Gastroesophageal sphincter (tissue), 4 donors: Measurements from ENCODE around the gene PREPL. TPM values are rescaled to one million over a fixed set of nuclear protein-coding genes. Genes with fewer than 3 reads are reported as not detected.

Experiments
- ATAC-seq: fragments of 150-250 bp; one replicate; pipeline ENCODE4 v1.9.1; 2016; ENCODE audit warnings: mild to moderate bottlenecking, moderate library complexity
- H3K27ac ChIP-seq, 4 donors: fragments of 200-600 bp; sonication (generic) in 3 of 4; 1 replicate in 3 of 4; 2 replicates in 1 of 4; pipeline ENCODE4 v1.5.1; 2016 to 2019
- H3K27me3 ChIP-seq: fragments of 200-600 bp; sonication (generic); one replicate; pipeline ENCODE4 v1.5.1; 2019
- H3K36me3 ChIP-seq, 2 donors: fragments of 200-600 bp; sonication (generic); one replicate each; pipeline ENCODE4 v1.5.1; 2019; ENCODE audit warnings: control low read depth in 1 of 2
- H3K4me1 ChIP-seq, 3 donors: fragments of 200-600 bp; sonication (generic); 1 replicate in 2 of 3; 2 replicates in 1 of 3; pipeline ENCODE4 v1.5.1; 2016 to 2019; ENCODE audit warnings: control low read depth in 2 of 3
- H3K4me3 ChIP-seq, 2 donors: fragments of 200-600 bp; sonication (generic); one replicate each; pipeline ENCODE4 v1.5.1; 2019; ENCODE audit warnings: mild to moderate bottlenecking in 1 of 2, moderate library complexity in 1 of 2
- H3K9me3 ChIP-seq, 3 donors: fragments of 200-600 bp; sonication (generic); one replicate each; pipeline ENCODE4 v1.5.1; 2017 to 2019; ENCODE audit warnings: control low read depth in 2 of 3
- EP300 ChIP-seq: sonication (generic); formaldehyde crosslinking; IDR thresholded peaks from one replicate; pipeline ENCODE4 v1.6.1; 2017; ENCODE audit warnings: antibody characterized with exemption, mild to moderate bottlenecking
- POLR2A ChIP-seq, 2 donors: fragments of 450-650 bp; IDR thresholded peaks; one replicate each; pipeline ENCODE4 v1.6.1; 2017; ENCODE audit warnings: antibody characterized with exemption in 2 of 2, mild to moderate bottlenecking in 2 of 2, moderate library complexity in 1 of 2
- POLR2AphosphoS5 ChIP-seq: sonication (generic); formaldehyde crosslinking; IDR thresholded peaks from one replicate; pipeline ENCODE4 v1.6.1; 2017; ENCODE audit warnings: antibody characterized with exemption
- WGBS, 2 donors: methylation state at CpG; one replicate each; pipeline ENCODE4 v1.1.5; 2018; ENCODE audit warnings: low coverage in 1 of 2; 5-methylcytosine and 5-hydroxymethylcytosine counted together
- total RNA-seq, 4 donors: library from RNA; depleted of rRNA; stranded (reverse); fragments of >200 nt; gene quantifications; one replicate each; pipeline ENCODE4 v1.1.0, GENCODE V29; 2016
- TF ChIP-seq, protein P1 (sequence below), 4 experiments: fragments of 200-600 bp in 2 of 4; fragments of 450-650 bp in 2 of 4; sonication (generic) in 1 of 4; IDR thresholded peaks; one replicate each; pipeline ENCODE4 v1.5.1; 2017 to 2019; ENCODE audit warnings: antibody characterized with exemption in 4 of 4, mild to moderate bottlenecking in 2 of 4, moderate library complexity in 2 of 4

PREPL gene
- total RNA-seq, 4 donors from 2014 or later = 38.4 to 63.7 (median 44.3) TPM

DNA sequence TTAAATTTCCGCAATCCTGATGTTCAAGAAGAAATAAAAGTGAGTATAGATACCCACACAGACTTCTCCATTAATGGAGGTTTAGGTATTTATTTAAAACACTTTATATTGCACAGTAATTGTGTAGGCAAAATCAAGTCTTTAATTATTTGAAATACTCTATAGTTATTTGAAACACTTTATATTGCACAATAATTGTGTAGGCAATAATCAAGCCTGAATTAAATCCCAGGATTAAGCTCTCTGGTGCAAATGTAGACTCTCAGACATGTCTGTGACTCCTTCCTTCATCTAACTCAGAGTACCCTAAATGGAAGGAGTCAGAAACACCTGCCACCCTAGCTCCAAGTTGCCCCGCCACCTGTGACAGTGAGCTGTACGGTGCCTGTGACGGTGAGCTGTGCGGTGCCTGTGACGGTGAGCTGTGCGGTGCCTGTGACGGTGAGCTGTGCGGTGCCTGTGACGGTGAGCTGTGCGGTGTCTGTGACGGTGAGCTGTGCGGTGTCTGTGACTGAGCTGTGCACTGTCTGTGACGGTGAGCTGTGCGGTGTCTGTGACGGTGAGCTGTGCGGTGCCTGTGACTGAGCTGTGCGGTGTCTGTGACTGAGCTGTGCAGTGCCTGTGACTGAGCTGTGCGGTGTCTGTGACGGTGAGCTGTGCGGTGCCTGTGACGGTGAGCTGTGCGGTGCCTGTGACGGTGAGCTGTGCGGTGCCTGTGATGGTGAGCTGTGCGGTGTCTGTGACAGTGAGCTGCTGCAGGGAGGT, 75.0 kb downstream of the PREPL start:
- Histone ChIP-seq H3K27me3 (no peaks in the 10 kb centered on the region), H3K27ac (no peak overlapping the region), H3K36me3 (no peaks in the 10 kb centered on the region), H3K4me3 (no peak overlapping the region), H3K4me1 (peaks cover 0 to 6% (median 0%) of the 10 kb centered on the region in 3 donors), H3K9me3 (no peaks in the 10 kb centered on the region)
- no peak for TF ChIP-seq POLR2A (IDR thresholded peaks at IDR 0.05)
- no peak for TF ChIP-seq EP300
- no peak for TF ChIP-seq POLR2AphosphoS5
- TF ChIP-seq, protein P1, sequence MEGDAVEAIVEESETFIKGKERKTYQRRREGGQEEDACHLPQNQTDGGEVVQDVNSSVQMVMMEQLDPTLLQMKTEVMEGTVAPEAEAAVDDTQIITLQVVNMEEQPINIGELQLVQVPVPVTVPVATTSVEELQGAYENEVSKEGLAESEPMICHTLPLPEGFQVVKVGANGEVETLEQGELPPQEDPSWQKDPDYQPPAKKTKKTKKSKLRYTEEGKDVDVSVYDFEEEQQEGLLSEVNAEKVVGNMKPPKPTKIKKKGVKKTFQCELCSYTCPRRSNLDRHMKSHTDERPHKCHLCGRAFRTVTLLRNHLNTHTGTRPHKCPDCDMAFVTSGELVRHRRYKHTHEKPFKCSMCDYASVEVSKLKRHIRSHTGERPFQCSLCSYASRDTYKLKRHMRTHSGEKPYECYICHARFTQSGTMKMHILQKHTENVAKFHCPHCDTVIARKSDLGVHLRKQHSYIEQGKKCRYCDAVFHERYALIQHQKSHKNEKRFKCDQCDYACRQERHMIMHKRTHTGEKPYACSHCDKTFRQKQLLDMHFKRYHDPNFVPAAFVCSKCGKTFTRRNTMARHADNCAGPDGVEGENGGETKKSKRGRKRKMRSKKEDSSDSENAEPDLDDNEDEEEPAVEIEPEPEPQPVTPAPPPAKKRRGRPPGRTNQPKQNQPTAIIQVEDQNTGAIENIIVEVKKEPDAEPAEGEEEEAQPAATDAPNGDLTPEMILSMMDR (IDR thresholded peaks at IDR 0.05) = no peak
- WGBS, 2 donors = 96% methylated on average over 2 to 13 of the region's 26 CpGs
- ATAC-seq = no peak

DNA sequence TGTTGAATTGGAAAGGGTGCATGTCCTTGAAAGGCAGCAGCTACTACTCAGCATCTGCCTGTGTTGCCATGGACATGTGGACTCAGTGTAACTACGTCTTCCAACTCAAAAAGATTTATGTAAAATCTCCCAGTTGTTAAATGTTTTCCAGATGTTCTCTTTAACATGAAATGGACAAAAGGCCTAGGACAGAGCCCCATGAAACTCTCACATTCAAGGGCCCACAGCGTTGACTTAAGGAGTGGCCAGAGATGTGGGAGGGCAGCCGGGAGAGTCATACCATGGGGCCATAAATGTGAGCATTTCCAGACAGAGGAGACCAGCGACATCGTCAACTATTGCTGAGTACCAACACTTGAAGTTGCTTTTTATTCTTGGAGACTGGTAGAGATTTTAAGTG, 76.1 kb downstream of the PREPL start:
- no peak overlapping the region for H3K4me3 ChIP-seq
- no peaks in the 10 kb centered on the region for H3K27me3 ChIP-seq
- 63 to 78% methylated on average over 5 of the region's 5 CpGs for WGBS, 2 donors
- TF ChIP-seq POLR2A (IDR thresholded peaks at IDR 0.05) = no peak
- TF ChIP-seq, protein P1 (IDR thresholded peaks at IDR 0.05) = no peak
- no peak for TF ChIP-seq EP300
- no peak for TF ChIP-seq POLR2AphosphoS5
- no peaks in the 10 kb centered on the region for H3K4me1 ChIP-seq
- H3K9me3 ChIP-seq = no peaks in the 10 kb centered on the region
- H3K36me3 ChIP-seq = no peaks in the 10 kb centered on the region
- H3K27ac ChIP-seq = no peak overlapping the region
- no peak for ATAC-seq

DNA sequence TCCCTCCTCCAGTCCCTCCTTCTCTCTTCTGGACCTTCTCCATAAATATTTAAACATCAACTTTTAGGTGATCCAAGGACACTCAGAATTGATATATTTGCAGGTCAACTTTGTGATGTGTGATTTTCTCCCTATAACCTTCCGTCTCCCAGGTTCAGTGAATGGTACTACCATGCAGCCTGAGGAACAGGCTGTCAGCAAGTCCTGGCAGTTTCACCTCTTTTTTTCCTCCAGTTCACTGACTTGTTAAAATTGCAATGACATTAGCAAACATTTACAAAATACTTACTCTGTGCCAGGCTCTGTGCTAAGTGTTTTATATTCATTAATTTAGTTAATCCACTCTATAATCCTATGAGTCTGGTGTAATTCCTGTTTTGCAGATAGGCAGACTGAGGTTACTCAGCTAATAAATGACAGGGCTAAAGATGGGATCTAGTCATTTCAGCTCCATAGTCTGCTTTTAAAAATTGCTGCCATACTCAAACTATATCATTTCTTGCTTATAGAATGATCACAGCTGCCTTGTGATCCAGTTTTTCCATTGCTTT, 78.1 kb downstream of the PREPL start:
- no peaks in the 10 kb centered on the region for H3K4me1 ChIP-seq
- WGBS, 2 donors = 100% methylated on average over 1 of the region's 1 CpG
- no peak for ATAC-seq
- TF ChIP-seq, protein P1 (IDR thresholded peaks at IDR 0.05) = no peak
- TF ChIP-seq POLR2A (IDR thresholded peaks at IDR 0.05) = no peak
- H3K36me3 ChIP-seq = no peaks in the 10 kb centered on the region
- H3K27ac ChIP-seq = no peak overlapping the region
- H3K4me3 ChIP-seq = no peak overlapping the region
- no peaks in the 10 kb centered on the region for H3K27me3 ChIP-seq
- no peaks in the 10 kb centered on the region for H3K9me3 ChIP-seq

DNA sequence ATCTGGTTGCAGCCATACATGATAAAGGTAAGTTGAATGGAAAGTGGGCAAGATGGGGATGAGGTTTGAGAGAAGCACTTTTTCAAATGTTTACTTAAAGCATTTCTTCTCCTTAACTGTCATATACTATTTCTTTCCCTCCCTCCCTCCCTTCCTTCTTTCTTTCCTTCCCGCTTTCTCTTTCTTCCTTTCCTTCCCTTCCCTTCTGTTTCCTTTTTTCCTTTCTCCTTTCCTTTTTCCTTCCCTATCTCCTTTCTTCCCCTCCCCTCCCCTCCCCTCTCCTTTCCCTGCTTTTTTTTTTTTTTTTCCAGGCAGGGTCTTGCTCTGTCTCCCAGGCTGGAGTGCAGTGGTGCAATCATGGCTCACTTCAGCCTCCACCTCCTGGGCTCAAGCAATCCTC, 80.4 kb downstream of the PREPL start:
- H3K27ac ChIP-seq = no peak overlapping the region
- H3K36me3 ChIP-seq = no peaks in the 10 kb centered on the region
- no peak for ATAC-seq
- no peaks in the 10 kb centered on the region for H3K9me3 ChIP-seq
- H3K4me1 ChIP-seq = no peaks in the 10 kb centered on the region
- WGBS, 2 donors = 80 to 100% methylated on average over 1 of the region's 1 CpG
- TF ChIP-seq EP300 (no peak), POLR2AphosphoS5 (no peak), POLR2A (IDR thresholded peaks at IDR 0.05) (no peak)
- TF ChIP-seq, protein P1 (IDR thresholded peaks at IDR 0.05) = no peak
- no peak overlapping the region for H3K4me3 ChIP-seq
- H3K27me3 ChIP-seq = no peaks in the 10 kb centered on the region

DNA sequence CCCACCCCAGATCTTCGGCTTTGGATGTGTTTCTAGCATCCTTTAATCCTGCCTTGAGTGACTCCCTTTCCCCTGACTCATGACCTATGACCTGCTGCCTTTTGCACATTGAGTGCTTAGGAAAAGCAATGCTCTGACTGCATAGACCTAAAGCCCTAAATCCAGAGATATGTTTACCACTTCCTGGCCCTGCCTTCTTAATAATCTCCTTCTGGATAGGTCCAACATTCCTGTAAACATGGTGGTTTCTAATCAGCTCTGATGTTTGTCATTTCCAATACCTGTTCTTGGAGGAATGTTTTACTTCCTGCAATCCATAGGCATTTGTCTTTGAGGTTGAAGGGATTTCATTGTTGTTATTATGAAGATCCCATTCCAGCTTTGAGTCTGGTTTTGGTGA, 83.8 kb downstream of the PREPL start:
- no peak for ATAC-seq
- Histone ChIP-seq H3K36me3 (no peaks in the 10 kb centered on the region), H3K27me3 (no peaks in the 10 kb centered on the region), H3K9me3 (no peaks in the 10 kb centered on the region), H3K4me1 (no peaks in the 10 kb centered on the region), H3K4me3 (no peak overlapping the region), H3K27ac (no peak overlapping the region)
- 50% methylated on average over 1 of the region's 1 CpG; no CpG with 5 or more reads in 1 of the 2 donors for WGBS, 2 donors
- TF ChIP-seq POLR2A (IDR thresholded peaks at IDR 0.05) (no peak), EP300 (no peak), POLR2AphosphoS5 (no peak)
- TF ChIP-seq, protein P1 (IDR thresholded peaks at IDR 0.05) = no peak
